Stimulated activated CD4-positive, alpha-beta T cell treated with anti-CD3 and anti-CD28 coated beads, TNF-alpha, amount 100 ng/mL, for 4 hours (primary cell): ENCODE data around the gene ASPDH.
"Not testable (repeated sequence)": the region's sequence is repeated elsewhere in the genome, so short reads cannot be mapped to it uniquely, and the experiment has no call there.

Experiments used
- DNase-seq, 3 experiments: peaks; one replicate each; pipeline ENCODE4 v3.0.0-alpha.2; 2020; ENCODE audit warnings: low read depth in 3 of 3

Gene ASPDH

DNA sequence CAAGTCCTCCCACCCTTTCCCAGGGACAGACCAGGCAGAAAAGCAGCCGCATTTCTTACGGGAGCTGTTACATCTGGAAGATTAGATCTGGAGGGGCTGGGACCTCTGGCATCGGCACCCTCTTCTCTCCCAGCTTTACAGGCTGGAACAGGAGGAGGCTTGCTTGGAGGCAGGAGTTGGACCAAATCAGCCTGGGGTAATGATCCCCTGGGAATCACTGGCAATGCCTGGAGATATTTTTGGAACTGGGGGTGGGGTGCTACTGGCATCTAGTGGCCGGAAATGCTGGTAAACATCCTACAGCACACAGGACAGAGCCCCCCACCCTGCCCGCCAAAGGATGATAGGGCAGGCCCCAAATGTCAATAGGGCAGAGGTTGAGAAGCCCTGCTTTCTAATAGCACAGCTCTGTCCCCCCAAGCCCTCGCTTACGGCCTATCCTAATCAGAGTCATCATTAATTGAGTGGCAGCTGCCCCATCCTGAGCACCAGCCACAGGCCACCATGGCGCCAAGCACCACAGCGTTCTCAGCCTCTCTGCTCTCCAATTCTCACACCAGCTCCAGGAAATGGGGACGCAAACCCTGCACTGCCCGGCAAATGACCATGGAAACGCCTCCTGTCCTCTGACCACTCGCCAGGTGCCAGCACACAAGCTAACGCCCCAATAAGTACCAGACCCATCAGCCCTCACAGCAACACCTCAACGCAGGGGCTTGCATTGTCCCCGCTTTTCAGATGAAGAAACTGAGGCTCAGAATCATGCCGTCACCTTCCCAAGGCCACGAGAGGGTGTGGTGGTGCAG is 33.9 kb upstream of the ASPDH start:
- no peak for DNase-seq

DNA sequence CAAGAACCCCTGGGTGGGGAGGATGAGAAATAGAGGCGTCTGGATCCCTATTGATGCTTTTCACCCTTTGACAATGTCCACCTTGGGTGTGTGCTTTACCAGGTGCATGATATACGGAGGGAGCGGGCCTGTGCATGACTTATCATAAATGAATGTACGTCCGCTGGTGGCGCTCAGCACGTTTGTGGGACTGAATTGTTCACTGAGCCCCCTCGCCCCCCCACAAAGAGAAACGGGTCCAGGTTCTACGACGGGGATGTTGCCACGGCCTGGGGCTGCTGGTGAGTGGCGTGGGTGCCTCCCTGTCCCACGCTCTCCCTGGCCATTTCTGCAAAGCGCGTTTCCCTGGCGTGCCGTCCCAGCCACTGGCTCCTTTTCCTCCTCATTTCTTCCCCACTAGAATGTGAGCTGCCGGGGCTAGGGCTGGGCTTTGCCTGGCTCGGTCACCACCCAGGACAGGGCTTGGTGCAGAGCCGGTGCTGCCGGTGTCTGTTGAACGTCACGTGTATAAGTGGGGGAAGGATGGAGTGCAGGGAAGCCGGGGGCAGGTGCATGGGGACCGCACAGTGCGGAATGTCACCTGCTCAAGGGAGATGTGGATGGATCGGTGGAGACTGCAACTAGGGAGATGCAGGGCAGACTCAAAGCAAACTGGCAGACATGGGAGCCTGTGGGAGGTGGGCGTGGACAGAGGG is 33.0 kb upstream of the ASPDH start:
- DNase-seq, result no peak

DNA sequence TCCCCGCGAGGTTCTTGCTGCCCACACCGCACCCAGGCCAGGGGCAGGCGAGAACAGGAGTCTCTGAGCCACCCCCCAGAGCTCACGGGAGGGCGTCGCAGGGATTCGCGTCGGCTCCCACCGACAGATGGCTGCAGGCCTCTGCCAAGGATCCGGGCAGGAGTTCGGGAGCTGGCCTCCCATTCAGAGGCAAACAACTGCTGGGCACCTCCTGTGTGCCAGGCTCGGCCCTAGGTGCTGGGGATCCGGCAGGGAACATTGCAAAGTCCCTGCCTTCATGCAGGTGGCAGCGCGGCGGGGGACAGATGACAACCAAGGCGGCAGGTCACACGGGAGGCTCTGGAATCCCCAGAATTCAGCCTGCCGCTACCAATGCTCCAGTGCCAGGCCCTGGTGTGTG is 29.2 kb upstream of the ASPDH start:
- no peak for DNase-seq

DNA sequence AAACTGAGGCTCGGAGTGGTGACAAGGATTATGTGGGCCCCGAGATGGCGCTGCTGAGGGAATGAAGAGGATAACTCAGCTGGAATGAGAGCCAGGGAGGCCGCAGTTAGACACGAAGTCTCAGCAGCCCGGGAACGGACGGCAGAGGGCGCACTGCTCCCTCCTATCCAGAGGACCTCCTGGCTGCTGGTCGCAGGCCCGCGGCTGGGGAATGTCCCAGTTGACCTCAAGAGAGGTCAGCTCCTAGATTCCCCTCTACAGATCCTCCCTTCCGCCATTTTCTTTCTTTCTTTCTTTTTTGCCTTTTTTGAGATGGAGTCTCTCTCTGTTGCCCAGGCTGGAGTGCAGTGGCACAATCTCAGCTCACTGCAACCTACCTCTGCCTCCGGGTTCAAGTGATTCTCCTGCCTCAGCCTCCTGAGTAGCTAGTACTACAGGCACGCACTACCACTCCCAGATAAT is 24.1 kb upstream of the ASPDH start:
- DNase-seq, result peak in 2 of 3 experiments; percentile 26 to 48

DNA sequence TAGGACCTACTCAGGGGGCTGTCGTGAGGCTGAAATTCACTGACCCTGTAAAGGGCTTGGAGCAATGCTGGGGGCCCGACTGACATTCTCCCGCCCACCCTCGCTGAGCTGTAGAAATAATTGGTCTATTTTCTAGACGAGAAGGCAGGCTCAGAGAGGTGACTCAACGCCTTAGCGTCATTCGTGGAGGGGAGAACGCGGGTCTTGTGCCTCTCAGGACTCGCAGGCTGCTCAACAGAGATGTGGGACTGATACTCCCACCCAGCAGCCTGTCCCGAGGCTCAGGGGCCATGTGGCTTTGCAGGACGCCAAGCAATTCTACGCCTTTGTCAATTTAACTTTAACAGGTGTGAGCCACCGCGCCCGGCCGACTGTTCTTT is 23.6 kb upstream of the ASPDH start:
- DNase-seq, result no peak

DNA sequence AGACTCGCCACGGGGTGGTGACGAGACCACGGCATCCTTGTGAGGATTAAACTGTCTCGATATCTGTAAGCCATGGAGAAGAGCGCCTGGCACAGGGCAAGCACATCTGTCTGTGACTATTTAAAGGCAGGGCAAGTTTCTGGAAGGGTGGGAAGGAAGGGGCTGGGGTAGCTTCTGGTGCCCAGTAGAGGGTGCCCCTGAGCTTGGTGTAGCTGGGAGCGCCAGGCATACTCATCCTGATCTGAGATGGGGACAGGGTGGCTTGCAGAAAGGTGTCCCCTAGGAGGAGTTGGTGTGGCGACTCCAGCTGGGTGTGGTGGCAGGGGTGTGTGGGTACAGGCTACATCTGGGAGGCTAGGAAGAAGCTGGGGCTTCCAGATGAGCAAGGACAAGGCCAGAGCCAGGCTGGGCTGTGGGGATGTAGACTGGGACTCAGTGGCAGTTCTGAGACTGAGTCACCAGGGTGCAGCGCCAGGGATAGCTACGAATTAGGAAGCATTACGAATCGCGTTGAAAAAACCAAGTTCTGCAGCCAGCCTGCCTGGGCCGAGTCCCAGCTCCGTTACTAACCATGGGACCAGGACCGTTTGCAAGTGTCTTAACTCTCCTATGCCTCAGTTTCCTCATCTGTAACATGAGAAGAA is 23.1 kb upstream of the ASPDH start:
- no peak for DNase-seq

DNA sequence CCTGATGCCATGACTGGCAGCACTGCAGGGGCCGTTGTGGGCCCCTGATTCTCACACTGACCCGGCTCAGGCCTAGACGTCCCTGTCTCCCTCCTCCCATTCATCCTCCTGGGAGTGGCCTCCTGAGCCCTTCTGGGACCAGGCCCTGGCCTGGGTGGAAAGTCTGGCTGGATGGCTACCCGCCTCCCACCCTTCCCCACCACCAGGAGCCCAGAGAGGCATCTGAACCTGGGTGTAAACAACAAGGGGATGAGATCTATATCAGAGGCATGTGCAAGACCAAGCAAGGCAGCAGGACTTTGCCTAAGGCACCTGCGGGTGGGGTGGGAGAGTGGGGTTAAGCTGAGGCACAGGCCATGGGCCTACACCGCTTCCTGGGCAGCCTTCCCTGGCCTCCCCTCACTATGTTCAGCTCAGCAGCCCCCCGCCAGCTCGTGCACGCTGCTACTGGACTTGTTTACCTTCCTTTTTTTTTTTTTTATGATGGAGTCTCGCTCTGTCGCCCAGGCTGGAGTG is 22.0 kb upstream of the ASPDH start:
- DNase-seq, result no peak

DNA sequence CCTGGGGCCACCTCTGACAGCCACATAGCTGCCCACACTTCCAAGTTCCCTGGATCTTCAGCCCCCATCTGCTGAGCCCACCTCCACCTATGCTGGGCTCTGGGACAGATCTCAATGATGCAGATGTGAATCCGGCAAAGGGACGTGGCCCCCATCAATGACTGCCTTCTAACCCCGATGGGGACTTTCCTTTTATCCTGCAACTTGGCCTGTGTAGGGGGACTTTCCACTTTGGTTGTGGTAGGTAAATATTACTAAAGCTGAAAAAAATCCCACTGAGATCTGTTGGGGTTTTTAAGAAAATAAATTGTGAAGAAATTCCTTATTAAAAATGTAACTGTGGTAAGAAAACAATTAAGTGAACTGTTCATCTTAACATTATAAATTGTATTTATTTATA is 20.8 kb upstream of the ASPDH start:
- no peak for DNase-seq

DNA sequence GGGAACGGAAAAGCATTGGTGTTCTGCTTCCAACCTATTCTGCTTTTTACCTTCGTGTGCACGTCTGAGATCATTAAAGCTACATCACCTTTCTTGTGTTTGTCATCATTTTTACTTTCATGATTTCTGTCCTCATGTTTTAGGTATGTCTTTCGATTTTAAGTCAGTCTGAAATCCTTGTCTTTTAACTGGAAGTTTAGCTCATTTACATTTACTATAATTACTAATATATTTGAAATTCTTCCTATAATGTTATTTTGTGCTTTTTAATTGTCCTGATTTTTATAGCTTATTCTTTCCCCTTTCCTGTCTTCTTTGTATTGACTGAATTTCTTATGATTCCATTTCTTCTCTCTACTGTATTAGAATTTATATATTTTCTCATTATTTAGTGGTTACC is 19.2 kb upstream of the ASPDH start:
- DNase-seq, result no peak

DNA sequence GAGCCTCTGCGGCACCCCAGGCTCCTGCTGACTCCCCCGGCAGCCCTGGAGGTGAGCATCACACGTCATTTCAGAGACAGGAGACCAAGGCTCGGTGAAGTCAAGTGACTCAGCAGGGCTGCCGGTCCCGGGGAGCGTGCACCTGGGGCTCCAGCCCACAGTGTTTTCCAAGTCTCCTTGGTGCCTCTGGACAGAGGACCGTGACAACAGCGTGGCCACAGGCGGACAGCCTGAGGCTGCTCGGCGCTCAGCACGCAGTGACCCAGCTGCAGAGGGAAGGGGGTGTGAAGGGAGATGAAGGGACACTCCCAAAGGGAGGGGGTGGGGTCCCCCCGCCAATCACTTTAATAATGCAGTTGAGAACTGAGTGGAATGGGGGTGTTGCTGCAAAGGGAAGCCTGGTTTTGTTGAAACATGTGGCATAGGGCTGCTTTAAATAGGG is 17.5 kb upstream of the ASPDH start:
- DNase-seq, result no peak

DNA sequence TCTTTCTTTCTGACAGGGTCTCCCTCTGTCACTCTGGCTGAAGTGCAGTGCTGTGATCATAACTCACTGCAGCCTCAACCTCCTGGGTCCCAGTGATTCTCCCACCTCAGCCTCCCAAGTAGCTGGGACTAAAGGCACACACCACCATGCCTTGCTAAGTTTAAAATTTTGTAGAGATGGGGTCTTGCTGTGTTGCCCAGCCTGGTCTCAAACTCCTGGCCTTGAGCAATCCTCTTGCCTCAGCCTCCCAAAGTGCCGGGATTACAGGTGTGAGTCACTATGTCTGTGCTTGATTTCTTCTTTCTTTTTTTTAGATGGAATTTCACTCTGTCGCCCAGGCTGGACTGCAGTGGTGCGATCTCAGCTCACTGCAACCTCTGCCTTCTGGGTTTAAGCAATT is 14.3 kb upstream of the ASPDH start:
- DNase-seq, result not testable (repeated sequence)

DNA sequence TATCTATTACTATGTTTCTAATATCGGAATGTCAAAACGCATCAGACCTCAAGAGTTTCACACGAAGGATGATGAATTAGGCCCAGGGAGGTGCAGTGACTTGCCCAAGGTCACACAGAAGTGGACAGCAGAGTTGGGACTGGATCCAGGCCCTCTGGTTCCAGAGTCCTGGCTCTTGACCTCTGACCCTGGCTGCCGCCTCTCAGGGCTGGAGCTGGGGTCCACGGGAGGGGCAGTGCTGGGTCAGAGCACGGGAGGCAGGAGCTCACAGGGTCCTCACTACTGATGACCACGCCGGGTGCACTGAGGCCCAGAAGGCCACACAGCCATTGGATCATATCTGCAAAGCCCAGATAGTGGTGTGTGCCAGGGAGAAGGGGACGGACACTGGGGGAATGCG is 9.2 kb upstream of the ASPDH start:
- no peak for DNase-seq

DNA sequence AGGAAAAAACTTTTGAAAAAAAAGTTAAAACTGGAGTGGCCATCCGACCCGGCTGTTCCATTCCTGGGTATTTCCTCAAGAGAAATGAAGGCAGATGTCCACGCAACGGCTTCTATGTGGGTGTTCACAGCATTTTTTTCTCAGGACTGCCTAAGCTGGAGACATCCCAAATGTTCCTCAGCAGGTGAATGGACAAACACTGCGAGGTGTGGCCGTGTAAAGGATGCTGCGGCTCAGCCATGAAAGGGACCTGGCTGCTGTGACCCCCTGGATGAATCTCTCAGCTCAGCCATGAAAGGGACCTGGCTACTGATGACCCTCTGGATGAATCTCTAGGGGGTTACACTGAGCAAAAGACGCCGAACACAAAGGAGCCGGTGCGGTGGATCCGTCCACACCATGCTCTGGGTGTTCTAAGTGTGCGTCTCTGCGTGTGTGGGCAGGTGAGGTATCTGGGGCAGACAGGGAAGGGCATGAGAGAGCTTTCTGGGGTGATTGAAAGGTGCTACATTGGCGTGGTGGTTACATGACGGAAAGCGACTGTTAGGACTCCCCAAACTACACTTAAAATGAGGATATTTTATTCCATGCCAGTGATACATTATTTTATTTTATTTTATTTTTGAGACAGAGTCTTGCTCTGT is 7.2 kb upstream of the ASPDH start:
- DNase-seq, result no peak

DNA sequence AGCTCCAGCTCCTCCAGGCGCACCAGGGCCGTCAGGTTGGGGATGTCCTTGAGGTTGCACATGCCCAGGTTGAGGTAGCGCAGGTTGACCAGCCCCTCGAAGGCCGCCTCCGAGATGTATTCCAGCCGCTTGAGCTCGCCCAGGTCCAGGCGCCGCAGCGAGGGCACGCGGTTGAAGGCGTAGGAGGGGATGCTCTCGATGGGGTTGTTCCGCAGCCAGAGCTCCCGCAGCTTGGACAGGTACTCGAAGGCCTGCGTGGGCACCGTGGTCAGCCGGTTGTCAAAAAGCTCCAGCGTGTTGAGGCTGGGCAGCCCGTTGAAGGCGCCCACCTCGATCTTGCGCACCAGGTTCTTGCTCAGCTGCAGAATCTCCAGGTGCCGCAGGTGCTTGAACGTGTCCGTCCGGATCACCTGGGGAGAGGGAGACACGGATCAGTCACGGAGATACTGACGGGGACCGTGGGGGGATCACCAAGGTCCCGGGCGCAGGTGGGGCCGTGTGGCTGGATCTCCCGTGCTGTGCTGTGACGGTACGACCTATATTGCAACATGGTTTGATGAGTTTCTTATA is 5.4 kb upstream of the ASPDH start:
- no peak for DNase-seq

DNA sequence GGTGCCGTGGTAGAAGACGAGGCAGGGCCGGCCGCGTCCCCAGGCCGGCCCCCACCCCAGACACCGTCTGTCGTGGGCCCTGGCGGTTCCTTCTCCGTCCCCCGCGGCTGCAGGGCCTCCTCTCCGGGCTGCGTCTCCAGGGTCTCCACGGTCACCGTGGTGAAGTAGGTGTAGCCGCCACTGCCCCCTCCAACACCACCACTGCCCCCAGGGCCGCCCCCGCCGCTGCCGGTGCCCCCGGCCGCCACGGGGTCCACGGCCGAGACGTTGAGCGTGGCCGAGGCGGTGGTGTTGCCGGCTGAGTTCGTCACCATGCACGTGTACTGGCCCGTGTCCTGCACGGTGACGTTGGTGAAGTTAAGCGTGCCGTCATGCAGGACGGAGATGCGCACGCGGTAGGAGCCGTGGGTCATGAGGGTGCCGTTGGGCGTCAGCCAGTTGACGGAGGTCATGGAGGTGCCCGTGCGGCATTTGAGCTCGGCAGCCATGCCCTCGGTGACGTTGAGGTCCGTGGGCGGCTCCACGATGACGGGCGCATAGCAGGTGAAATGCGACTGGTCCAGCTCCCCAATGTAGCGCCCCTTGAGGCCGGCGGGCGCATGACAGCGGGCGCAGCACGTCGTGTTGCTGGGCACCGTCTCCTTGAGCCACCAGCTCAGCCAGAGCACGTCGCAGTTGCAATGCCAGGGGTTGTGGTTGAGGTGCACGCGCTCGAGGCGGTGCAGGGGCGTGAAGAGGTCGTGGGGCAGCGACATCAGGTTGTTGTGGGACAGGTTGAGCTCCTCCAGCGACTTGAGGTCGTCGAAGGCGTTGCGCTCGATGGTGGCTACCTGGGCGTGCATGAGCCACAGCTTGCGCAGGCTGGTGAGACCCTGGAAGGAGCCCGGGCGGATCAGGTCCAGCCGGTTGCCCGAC is 4.6 kb upstream of the ASPDH start:
- no peak for DNase-seq

DNA sequence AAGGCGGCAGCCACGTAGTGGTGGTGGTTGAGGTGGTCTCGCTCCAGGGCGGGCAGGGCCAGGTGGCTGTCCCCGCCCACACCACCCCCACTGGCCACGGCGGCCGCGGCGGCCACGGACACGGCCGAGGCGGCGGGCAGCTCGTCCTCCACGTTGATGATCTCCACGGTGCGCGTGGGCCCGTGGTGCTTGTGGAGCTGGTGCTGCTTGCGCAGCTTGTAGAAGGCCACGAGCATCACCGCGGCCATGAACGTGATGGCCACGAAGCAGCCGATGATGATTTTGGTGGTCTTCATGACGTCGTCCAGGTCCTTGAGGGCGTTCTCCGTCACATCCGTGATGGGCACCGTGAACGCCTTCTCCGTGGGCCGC is 4.0 kb upstream of the ASPDH start:
- DNase-seq, result no peak

DNA sequence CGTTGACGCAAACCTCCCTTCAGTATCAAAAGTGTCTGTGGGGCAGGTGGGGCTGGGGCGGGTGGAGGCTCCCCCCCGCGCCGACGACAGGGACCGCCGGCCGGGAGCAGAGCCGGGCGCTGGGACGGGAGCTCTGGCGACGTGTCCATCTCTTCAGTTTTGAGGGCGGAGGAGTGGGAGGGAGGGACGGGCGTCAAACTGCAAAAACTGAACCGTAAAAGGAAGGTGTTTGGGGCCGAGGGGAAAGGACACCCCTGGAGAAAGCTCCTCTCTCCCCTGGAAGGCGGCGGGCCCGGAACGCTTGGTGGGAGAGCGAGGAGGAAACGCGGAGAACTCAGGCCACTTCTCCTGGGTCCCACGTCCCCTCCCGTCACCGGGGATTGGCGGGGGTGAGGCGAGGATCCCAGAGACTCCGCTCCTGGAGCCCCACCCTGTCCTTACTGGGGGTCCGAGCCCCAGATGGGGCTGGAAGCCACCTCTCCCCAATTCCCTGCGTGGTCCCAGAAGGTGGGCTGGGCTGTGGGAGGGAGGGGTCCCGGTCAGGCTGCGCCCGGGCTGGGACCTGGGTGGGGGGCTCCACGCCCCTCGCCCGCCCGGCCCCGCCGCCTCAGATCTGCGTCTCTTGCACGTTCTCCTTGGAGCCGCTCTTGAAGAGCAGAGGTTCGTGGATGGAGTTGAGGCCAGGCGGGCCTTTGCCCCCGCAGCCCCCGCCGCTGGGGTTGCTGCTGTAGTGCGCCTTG is 3.4 kb upstream of the ASPDH start:
- no peak for DNase-seq

DNA sequence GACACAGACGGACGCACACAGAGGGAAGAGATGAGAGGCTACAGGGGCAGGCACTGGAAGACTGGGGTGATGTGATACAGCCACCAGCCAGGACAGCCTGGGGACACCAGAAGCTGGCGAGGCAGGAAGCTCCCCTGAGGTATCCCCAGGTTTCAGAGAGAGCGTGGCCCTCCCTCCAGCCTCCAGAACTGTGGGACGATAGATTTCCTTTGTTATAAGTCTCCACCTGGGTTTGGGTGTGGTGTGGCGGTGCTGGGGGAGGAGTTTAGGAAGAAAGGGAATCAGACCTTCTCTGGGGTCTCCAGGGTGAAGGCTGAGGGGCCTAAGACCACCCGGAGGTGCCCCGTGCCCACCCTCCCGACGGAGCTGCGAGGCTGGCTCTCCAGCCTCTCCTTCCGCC is 2.7 kb upstream of the ASPDH start:
- DNase-seq, result no peak

DNA sequence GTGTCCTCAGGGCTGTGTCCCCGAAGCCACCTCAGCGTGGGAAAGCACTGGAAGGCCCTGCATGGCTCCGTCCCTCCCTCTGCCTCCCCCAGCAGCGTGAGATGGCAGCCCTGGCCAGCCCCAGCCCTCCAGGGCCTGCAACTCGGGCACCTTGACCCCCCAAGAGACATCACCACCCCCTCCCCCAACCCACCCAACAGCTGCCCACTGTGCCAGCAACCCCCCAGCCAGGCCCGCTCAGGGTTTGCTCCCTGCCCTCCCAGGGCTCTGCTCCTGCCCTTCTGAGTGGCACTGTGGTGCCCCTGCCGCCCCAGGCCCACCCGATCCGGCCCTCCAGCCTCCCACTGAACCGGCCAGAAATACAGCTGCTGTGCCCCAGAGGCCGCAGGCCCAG is 1.5 kb upstream of the ASPDH start:
- no peak for DNase-seq
